Measurements from ENCODE around the gene STAG3.
"Not testable (repeated sequence)": the region's sequence is repeated elsewhere in the genome, so short reads cannot be mapped to it uniquely, and the experiment has no call there.

STAG3 gene

GRCh38 chr7:100212631-100213286 is 35.0 kb downstream of the STAG3 start:
- no peak for DNase-seq

- no peak for DNase-seq
Measured at GRCh38 chr7:100213672-100214071, 36.0 kb downstream of the STAG3 start.

GRCh38 chr7:100214356-100214755 is 36.6 kb downstream of the STAG3 start:
- not testable (repeated sequence) for DNase-seq

- DNase-seq, result no peak
Measured at GRCh38 chr7:100215895-100216294, 38.2 kb downstream of the STAG3 start.

GRCh38 chr7:100217934-100218333 is 40.2 kb downstream of the STAG3 start:
- DNase-seq, result not testable (repeated sequence)

- DNase-seq, result no peak
Measured at GRCh38 chr7:100219271-100219737, 41.6 kb downstream of the STAG3 start.

GRCh38 chr7:100219801-100220585 is 42.3 kb downstream of the STAG3 start, which contains the start of gene PVRIG:
TSS of gene PVRIG (plus strand) at chr7:100219949. CDS start at chr7:100219971, 22 bp downstream.
- not testable (repeated sequence) for DNase-seq

GRCh38 chr7:100220586-100221230 is 43.0 kb downstream of the STAG3 start:
- DNase-seq, result no peak

- no peak for DNase-seq
Measured at GRCh38 chr7:100221231-100221718, 43.6 kb downstream of the STAG3 start.

GRCh38 chr7:100221767-100222444 is 44.2 kb downstream of the STAG3 start:
- DNase-seq, result no peak

GRCh38 chr7:100222445-100223132 is 44.9 kb downstream of the STAG3 start:
- no peak for DNase-seq

GRCh38 chr7:100223376-100223927 is 45.7 kb downstream of the STAG3 start:
- DNase-seq, result not testable (repeated sequence)

GRCh38 chr7:100224891-100225290 is 47.2 kb downstream of the STAG3 start:
- DNase-seq, result not testable (repeated sequence)

GRCh38 chr7:100234660-100235317 is 57.1 kb downstream of the STAG3 start:
- not testable (repeated sequence) for DNase-seq

GRCh38 chr7:100239975-100240374 is 62.3 kb downstream of the STAG3 start:
- not testable (repeated sequence) for DNase-seq

GRCh38 chr7:100243385-100243784 is 65.7 kb downstream of the STAG3 start:
- not testable (repeated sequence) for DNase-seq

GRCh38 chr7:100244988-100245605 is 67.4 kb downstream of the STAG3 start:
- DNase-seq, result not testable (repeated sequence)

GRCh38 chr7:100246121-100246864 is 68.6 kb downstream of the STAG3 start:
- not testable (repeated sequence) for DNase-seq

GRCh38 chr7:100246865-100247137 is 69.1 kb downstream of the STAG3 start:
- DNase-seq, result not testable (repeated sequence)

GRCh38 chr7:100247152-100247757 is 69.5 kb downstream of the STAG3 start:
- peak; percentile 58 for DNase-seq

Data from 8988T (cell line).